Activated T-helper 17 cell treated with anti-CD3 and anti-CD28 coated beads, Interleukin-2, amount 50 U/mL, for 72 hours (primary cell): ENCODE measurements around the gene NEURL1. TPM values are rescaled to one million over a fixed set of nuclear protein-coding genes. Genes with fewer than 3 reads are reported as not detected.

Experiments used
- ATAC-seq: fragments of 150-1000 bp; cut with Tn5 transposase; replicated peaks from 2 replicates; pipeline ENCODE4 v1.10.0; 2021; ENCODE audit warnings: mild to moderate bottlenecking, moderate library complexity
- H3K27ac Mint-ChIP-seq: one replicate; pipeline ENCODE4 v1.8.0; 2022; ENCODE audit warnings: mixed read lengths
- H3K27me3 Mint-ChIP-seq: one replicate; pipeline ENCODE4 v1.8.0; 2022; ENCODE audit warnings: mixed read lengths
- H3K36me3 Mint-ChIP-seq: one replicate; pipeline ENCODE4 v1.8.0; 2022; ENCODE audit warnings: low read depth, mild to moderate bottlenecking, mixed read lengths
- H3K4me1 Mint-ChIP-seq: one replicate; pipeline ENCODE4 v1.8.0; 2022; ENCODE audit warnings: mixed read lengths
- H3K4me3 Mint-ChIP-seq: one replicate; pipeline ENCODE4 v1.8.0; 2022; ENCODE audit warnings: mild to moderate bottlenecking, mixed read lengths
- H3K9me3 Mint-ChIP-seq: one replicate; pipeline ENCODE4 v1.8.0; 2022; ENCODE audit warnings: mixed read lengths
- total RNA-seq, 2 donors: library from RNA; stranded (reverse); gene quantifications; one replicate each; pipeline ENCODE4 v1.2.3, GENCODE V29; 2022

The NEURL1 gene
- total RNA-seq, 2 donors from 2014 or later = 2.1 to 3.7 TPM

DNA sequence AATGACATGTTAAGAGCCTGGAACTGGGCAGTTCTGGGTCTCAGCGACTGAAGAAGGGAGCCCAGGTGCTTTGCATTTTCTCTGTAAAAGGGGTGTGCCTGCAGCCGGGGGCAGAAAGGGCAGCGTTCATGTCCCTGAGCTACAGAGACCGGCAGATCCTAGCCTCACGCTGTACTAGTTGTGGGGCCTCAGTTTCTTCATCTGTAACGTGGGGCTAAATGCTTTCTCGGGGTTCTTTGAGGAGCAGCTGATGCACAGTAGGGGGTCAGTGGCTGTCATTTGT is 79.6 kb downstream of the NEURL1 start:
- H3K27ac Mint-ChIP-seq = no peak overlapping the region
- H3K9me3 Mint-ChIP-seq = no peaks in the 10 kb centered on the region
- H3K27me3 Mint-ChIP-seq = peaks cover 4% of the 10 kb centered on the region
- ATAC-seq = no peak
- H3K4me1 Mint-ChIP-seq = no peaks in the 10 kb centered on the region
- H3K36me3 Mint-ChIP-seq = no peaks in the 10 kb centered on the region
- no peak overlapping the region for H3K4me3 Mint-ChIP-seq

DNA sequence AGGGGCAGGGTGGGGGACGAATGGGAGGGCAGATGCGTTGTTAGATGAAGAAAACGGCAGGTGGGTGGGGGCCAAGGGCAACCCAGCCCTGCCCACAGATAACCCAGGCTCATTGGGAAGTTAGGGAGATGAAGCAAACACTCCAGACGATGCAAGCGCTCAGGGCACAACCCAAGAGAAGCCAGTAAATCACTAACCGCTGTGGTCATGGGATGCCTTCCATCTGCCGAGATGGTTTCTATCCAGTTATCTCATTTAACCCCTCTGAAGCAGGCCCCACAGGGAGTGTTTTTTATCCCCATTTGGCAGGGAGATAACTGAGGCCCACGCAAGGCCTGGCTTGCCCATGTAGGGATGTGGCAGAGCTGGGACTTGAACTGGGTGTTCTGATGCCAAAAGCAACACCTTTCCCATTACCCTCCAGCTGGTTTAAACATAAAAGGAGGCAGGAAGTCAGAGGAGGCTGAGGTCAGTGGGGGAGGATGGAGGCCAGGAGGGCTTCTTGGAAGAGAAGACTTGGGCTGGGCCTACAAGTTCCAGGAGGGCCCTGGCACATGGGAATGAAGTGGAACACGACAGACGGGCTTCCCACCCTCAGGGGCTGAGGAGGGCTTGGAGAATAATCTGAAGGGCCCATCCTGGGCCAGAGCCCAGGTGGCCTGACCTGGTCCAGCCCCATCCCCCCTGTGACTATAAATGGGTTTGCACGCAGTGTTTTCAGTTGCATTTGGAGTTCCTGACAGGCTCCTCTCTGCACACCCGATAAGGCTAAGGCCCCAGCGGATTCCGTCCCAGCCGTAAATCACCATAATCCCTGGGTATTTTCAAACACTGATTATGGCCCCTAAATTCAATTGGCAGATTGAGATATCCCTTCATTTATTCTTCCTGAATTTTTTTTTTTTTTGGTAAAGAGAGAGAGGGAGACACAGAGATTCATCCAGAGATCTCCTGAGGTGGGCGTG is 80.9 kb downstream of the NEURL1 start:
- H3K4me1 Mint-ChIP-seq = no peaks in the 10 kb centered on the region
- H3K27me3 Mint-ChIP-seq = peaks cover 4% of the 10 kb centered on the region
- H3K4me3 Mint-ChIP-seq = no peak overlapping the region
- no peaks in the 10 kb centered on the region for H3K9me3 Mint-ChIP-seq
- H3K27ac Mint-ChIP-seq = no peak overlapping the region
- ATAC-seq = no peak
- H3K36me3 Mint-ChIP-seq = no peaks in the 10 kb centered on the region

DNA sequence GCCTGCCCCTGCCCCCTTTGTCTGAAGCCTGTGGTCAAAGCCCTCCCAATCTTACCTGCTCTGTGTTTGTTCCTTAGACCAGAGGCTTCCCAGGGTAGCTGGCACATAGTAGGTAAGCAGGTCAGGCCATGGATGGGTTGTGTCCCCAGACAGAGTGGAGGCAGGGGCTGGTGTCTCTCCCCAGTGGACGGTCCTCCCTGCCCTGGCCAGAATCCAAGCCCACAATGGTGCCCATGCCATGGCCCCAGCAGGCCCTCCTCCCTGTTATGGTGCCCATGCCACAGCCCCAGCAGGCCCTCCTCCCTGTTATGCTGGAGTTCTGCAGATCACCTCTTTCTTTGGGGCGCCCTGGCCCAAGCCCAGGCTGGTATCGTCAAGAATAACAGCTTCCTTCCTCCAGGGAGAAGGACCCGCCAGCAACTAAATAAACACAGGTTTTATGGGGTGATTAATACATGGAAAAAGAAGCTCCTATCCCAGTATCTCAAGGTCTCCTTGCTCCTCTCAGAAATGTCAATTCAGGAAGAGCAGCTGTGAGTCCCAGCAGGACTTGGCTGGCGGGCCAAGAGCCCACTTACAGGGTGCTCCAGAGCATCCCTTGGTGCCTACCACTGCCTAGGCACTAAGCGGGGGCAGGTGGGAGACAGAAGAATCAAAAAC is 82.0 kb downstream of the NEURL1 start:
- H3K4me3 Mint-ChIP-seq = no peak overlapping the region
- ATAC-seq = no peak
- peak overlapping the region; percentile 11 for H3K27ac Mint-ChIP-seq
- no peaks in the 10 kb centered on the region for H3K4me1 Mint-ChIP-seq
- H3K9me3 Mint-ChIP-seq = no peaks in the 10 kb centered on the region
- peaks cover 4% of the 10 kb centered on the region for H3K27me3 Mint-ChIP-seq
- no peaks in the 10 kb centered on the region for H3K36me3 Mint-ChIP-seq

DNA sequence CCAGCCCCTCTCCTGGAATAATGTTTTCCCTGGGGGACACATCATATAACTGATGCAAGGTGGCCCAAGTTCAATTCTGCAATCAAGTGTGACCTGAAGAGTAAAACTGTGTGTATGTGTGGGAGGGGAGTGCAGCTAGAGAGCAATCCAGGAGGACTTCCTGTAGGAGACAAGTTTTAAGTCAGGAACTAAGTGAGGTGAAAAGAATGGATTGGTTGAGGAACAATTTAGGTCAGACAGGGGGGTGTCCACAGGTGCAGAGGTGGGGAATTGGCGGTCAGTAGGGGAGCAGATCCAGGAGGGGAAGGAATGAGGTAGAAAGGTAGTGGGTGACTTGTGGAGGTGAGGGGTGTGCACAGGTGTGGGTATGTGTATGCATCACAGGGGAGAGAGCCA is 82.6 kb downstream of the NEURL1 start:
- peaks cover 4% of the 10 kb centered on the region for H3K27me3 Mint-ChIP-seq
- H3K27ac Mint-ChIP-seq = peak overlapping the region; percentile 11
- ATAC-seq = no peak
- no peaks in the 10 kb centered on the region for H3K36me3 Mint-ChIP-seq
- no peaks in the 10 kb centered on the region for H3K9me3 Mint-ChIP-seq
- no peak overlapping the region for H3K4me3 Mint-ChIP-seq
- no peaks in the 10 kb centered on the region for H3K4me1 Mint-ChIP-seq

DNA sequence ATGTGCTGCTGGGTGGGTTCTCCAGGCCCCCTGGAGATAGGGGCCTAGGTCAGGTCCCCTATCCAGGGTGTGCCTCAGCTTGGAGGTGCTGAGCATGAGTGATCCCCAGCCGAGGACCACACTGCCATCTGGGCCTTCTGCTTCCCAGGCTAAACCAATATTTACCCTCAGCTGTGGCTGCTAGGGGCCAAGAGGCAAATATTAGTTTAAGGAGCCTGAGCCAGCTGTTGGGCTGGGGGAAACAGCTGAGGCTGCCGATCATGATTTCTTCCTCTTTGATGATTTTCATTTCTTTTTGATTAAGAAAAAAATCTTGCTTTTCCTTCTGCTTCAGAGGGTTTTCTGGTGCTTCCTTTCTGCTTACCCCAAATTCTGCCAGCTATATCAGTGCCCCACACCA is 83.4 kb downstream of the NEURL1 start:
- Mint-ChIP-seq H3K4me3 (no peak overlapping the region), H3K36me3 (no peaks in the 10 kb centered on the region), H3K9me3 (no peaks in the 10 kb centered on the region), H3K4me1 (no peaks in the 10 kb centered on the region), H3K27me3 (peaks cover 4% of the 10 kb centered on the region), H3K27ac (no peak overlapping the region)
- no peak for ATAC-seq

DNA sequence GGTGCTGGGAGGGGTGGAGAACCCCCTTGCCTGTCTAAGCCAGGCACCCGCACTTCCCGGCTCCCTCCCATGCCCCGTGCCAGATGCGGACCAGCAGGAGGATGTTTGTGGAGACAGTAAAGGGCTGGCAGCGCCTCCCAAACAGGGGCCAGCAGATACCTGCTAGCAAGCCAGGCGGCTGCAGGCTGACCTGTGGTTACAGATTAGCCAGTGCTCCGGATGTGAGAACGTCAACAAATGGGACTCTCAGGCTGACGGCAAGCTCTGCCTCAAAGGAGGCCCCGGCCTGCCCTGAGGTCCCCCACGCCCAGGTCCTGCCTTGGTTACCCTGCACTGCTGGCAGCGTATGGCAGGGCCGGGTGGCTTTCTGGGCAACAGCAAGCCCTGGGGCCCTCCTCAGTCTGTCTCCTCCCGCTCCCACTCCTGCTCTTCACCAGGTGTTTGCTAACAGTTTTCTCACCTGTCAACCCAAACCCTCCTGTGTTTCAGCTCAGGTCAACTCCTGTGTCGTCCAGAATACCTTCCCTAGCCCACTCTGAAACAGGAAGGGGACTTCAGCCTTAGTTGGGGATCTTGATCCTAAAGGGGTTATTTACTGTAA is 85.4 kb downstream of the NEURL1 start:
- Mint-ChIP-seq H3K4me1 (no peaks in the 10 kb centered on the region), H3K4me3 (no peak overlapping the region), H3K27ac (no peak overlapping the region), H3K36me3 (no peaks in the 10 kb centered on the region), H3K27me3 (peaks cover 4% of the 10 kb centered on the region), H3K9me3 (no peaks in the 10 kb centered on the region)
- ATAC-seq = no peak

DNA sequence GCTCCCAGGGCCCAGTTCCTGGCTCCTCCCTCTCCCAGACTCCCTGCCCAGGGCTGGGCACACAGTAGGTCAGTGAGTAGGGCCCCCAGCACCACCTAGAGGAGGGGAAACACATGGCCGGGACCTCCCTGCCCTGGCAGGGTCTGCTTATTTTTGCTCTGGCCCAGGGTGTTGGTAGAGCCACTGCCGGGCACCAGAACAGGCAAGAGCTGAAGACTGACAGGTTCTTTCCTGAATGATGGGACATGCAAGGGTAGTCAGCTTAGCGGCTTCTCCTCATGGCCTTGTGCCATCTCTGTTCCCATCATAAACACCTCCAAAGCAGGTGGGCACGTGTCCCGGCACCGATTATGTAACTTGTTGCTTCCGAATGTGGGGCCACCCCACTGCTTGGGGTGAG is 86.5 kb downstream of the NEURL1 start:
- no peak overlapping the region for H3K27ac Mint-ChIP-seq
- no peak overlapping the region for H3K4me3 Mint-ChIP-seq

DNA sequence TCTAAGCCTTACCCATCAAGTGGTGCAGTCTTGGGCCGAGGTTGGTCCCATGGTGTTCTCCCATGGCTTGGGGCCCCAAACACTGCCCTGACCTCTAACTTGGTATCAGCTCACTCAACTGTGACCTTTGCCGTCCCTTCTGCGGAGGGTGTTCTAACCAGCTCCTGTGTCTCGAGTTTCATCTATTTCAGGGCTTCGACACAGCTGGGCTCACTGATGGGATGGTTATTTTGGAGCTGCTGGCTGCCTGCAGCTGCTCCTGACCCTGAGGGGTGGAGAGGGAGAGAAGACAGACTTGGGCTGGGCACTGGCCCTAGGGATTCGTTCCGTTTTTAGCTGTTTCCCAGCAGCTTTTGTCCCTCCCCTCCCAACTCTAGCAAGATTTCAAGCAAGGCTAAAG is 86.9 kb downstream of the NEURL1 start:
- Mint-ChIP-seq H3K27ac (no peak overlapping the region), H3K27me3 (peaks cover 4% of the 10 kb centered on the region), H3K36me3 (no peaks in the 10 kb centered on the region), H3K9me3 (no peaks in the 10 kb centered on the region), H3K4me1 (no peaks in the 10 kb centered on the region), H3K4me3 (no peak overlapping the region)
- no peak for ATAC-seq

More for the DNA sequence above, 86.5 kb downstream of the NEURL1 start:
- peaks cover 4% of the 10 kb centered on the region for H3K27me3 Mint-ChIP-seq
- H3K9me3 Mint-ChIP-seq = no peaks in the 10 kb centered on the region
- H3K36me3 Mint-ChIP-seq = no peaks in the 10 kb centered on the region
- no peak for ATAC-seq
- no peaks in the 10 kb centered on the region for H3K4me1 Mint-ChIP-seq

DNA sequence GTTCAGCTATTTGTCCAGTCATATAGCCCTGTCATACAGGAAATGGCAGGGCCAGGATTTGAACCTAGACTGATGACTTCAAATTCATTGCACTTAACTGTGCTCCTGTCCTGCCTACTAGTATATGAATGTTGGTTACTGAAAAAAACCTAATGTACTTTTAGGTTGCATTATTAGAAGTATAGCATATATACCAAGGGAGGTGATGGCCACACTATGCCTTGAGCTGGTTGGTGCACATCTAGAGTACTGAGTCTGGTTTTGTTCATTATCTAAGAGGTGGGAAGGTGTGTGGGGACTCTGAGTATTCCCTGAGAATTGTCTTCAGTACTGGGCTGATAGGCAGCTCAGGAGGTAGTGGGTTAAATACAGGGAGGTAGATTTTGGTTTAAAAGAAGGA is 88.0 kb downstream of the NEURL1 start:
- H3K4me3 Mint-ChIP-seq = no peak overlapping the region
- H3K4me1 Mint-ChIP-seq = no peaks in the 10 kb centered on the region
- no peaks in the 10 kb centered on the region for H3K27me3 Mint-ChIP-seq
- no peaks in the 10 kb centered on the region for H3K36me3 Mint-ChIP-seq
- no peaks in the 10 kb centered on the region for H3K9me3 Mint-ChIP-seq
- ATAC-seq = no peak
- peak overlapping the region; percentile 35 for H3K27ac Mint-ChIP-seq

DNA sequence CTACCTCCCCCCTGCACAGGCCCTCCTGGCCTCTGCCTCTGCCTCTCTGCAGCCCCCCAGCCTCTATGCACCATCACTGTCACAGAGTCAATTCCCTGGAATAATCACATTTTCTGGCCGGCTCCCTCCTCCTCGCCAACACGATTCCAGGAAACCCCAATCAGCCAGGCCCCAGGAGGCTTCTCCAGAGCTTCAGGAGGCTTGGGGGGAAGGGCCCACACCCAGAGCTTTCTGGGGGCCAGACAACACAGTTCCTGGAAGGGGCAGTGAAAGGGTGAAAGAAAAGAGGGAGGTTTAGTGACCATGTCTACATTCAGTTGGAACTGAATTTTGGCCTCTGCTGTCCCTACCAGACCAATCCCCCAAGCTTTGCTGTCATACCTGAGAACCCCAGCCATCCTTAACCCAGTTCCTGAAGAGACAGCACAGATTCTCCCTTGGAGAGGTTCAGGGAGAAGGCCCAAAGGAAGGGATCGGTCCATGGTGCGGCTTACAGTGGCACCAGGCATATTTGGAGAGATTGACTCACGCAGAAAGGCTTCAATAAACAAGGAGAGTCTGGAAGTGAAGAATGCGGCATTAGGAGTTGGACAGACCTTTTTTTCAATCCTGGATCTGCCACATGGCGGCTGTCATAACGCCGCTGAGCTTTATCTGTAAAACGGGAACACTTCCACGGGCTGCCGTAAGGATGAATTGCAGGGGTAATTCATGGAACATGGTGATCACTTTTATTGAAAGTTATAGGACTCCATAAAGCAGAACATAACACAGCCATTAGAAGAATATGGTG is 89.0 kb downstream of the NEURL1 start:
- no peaks in the 10 kb centered on the region for H3K4me1 Mint-ChIP-seq
- no peaks in the 10 kb centered on the region for H3K27me3 Mint-ChIP-seq
- no peaks in the 10 kb centered on the region for H3K36me3 Mint-ChIP-seq
- no peak overlapping the region for H3K27ac Mint-ChIP-seq
- H3K9me3 Mint-ChIP-seq = no peaks in the 10 kb centered on the region
- H3K4me3 Mint-ChIP-seq = peak overlapping the region; percentile 83
- no peak for ATAC-seq

DNA sequence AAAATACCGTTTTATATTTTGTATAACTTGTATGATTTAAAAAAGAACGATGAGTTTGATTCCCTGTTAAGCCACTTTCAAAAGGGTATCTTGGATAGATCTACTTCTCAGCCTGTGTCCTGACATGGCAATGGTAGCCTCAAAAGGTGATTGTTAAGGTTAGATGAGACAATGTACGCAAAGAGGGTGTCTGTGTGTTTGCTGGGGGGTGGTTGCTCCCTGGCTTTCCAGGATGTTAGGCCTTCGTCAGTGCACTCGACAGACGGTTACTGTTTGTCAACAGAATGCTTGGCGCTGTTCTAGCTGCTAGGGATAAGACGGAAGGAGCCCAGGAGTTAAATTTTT is 90.3 kb downstream of the NEURL1 start:
- peak overlapping the region; percentile 76 for H3K27ac Mint-ChIP-seq
- peak; percentile 34 for ATAC-seq
- peak overlapping the region; percentile 83 for H3K4me3 Mint-ChIP-seq
- no peaks in the 10 kb centered on the region for H3K36me3 Mint-ChIP-seq
- no peaks in the 10 kb centered on the region for H3K9me3 Mint-ChIP-seq
- no peaks in the 10 kb centered on the region for H3K4me1 Mint-ChIP-seq
- no peaks in the 10 kb centered on the region for H3K27me3 Mint-ChIP-seq

DNA sequence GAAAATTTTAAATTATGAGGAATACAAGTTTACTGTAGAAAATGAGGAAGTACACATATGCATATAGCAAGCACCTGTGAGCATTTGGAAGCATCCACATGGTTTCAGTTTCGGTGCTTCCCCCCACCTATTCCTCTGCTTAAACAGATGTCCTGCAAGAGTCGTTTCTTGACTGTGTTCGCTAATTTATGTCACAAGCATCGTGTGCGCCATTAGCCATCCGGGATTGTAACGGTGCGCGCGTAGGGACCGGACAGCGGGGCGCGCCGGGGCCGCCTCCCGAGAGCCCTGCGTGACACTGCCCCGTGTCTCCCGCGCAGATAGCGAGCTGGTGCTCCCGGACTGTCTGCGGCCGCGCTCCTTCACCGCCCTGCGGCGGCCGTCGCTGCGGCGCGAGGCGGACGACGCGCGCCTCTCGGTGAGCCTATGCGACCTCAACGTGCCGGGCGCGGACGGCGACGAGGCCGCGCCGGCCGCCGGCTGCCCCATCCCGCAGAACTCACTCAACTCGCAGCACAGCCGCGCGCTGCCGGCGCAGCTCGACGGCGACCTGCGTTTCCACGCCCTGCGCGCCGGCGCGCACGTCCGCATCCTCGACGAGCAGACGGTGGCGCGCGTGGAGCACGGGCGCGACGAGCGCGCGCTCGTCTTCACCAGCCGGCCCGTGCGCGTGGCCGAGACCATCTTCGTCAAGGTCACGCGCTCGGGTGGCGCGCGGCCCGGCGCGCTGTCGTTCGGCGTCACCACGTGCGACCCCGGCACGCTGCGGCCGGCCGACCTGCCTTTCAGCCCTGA is 90.9 kb downstream of the NEURL1 start:
- peak; percentile 77 for ATAC-seq

DNA sequence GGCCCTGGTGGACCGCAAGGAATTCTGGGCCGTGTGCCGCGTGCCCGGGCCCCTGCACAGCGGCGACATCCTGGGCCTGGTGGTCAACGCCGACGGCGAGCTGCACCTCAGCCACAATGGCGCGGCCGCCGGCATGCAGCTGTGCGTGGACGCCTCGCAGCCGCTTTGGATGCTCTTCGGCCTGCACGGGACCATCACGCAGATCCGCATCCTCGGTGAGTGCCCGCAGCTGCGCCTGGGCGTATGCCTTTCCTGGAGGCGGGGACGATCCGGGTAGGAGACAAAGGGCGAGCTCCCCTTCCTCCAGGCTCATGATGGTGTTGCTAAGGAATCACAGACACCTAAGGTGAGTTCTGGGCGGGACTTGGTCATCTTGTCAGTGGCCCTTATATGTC is 91.5 kb downstream of the NEURL1 start:
- Mint-ChIP-seq H3K36me3 (no peaks in the 10 kb centered on the region), H3K27ac (no peak overlapping the region), H3K4me3 (peak overlapping the region; percentile 68), H3K9me3 (no peaks in the 10 kb centered on the region), H3K4me1 (no peaks in the 10 kb centered on the region), H3K27me3 (no peaks in the 10 kb centered on the region)
- no peak for ATAC-seq

More for the DNA sequence above, 90.9 kb downstream of the NEURL1 start:
- no peaks in the 10 kb centered on the region for H3K27me3 Mint-ChIP-seq
- no peaks in the 10 kb centered on the region for H3K4me1 Mint-ChIP-seq
- H3K27ac Mint-ChIP-seq = peak overlapping the region; percentile 76
- H3K4me3 Mint-ChIP-seq = peak overlapping the region; percentile 83
- no peaks in the 10 kb centered on the region for H3K36me3 Mint-ChIP-seq
- H3K9me3 Mint-ChIP-seq = no peaks in the 10 kb centered on the region

DNA sequence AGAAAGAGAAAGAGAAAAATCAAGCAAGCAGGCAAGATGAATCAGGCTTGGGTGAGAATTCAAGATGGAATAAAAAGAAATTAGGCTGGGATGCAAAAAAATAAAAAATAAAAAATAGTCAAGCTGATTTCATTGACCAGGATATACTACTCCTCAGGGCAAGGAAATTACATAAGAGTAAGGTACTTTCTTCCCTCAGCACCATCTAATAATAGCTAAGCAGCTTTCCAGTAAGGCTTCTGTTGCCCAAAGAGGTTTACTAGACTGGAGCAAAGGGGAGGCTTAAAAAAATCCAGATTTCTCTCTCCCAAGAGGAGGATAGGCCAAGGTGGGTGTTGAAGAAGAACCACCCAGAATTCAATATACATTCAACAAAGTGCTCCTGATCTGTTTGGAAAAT is 93.6 kb downstream of the NEURL1 start:
- H3K9me3 Mint-ChIP-seq = no peaks in the 10 kb centered on the region
- no peak for ATAC-seq
- no peak overlapping the region for H3K4me3 Mint-ChIP-seq
- H3K27me3 Mint-ChIP-seq = no peaks in the 10 kb centered on the region
- no peaks in the 10 kb centered on the region for H3K36me3 Mint-ChIP-seq
- no peaks in the 10 kb centered on the region for H3K4me1 Mint-ChIP-seq
- H3K27ac Mint-ChIP-seq = no peak overlapping the region
